GM23248 (cell line): ENCODE measurements around the gene PGA4. TPM values are rescaled to one million over a fixed set of nuclear protein-coding genes. Genes with fewer than 3 reads are reported as not detected.

Source experiments
- DNase-seq: peaks from one replicate; pipeline ENCODE4 v3.0.0-alpha.2; 2015
- H2AFZ ChIP-seq: fragments of 200-600 bp; sonication (generic); 2 replicates; pipeline ENCODE4 v1.6.1; 2016; ENCODE audit warnings: antibody characterized with exemption
- H3F3A ChIP-seq: fragments of 200-600 bp; sonication (generic); 2 replicates; pipeline ENCODE4 v1.6.1; 2016; ENCODE audit warnings: mild to moderate bottlenecking, antibody characterized with exemption, mixed run types; ENCODE audit not compliant: insufficient read depth
- H3K27ac ChIP-seq: fragments of 200-600 bp; sonication (generic); 2 replicates; pipeline ENCODE4 v1.5.1; 2016; ENCODE audit warnings: mild to moderate bottlenecking
- H3K27me3 ChIP-seq: fragments of 200-600 bp; sonication (generic); replicated peaks from 2 replicates; pipeline ENCODE4 v1.6.1; 2016; ENCODE audit warnings: mild to moderate bottlenecking; ENCODE audit not compliant: insufficient read depth
- H3K36me3 ChIP-seq: fragments of 200-600 bp; sonication (generic); 2 replicates; pipeline ENCODE4 v1.6.1; 2016; ENCODE audit warnings: low read depth, mild to moderate bottlenecking
- H3K4me1 ChIP-seq: fragments of 200-600 bp; sonication (generic); 2 replicates; pipeline ENCODE4 v1.6.1; 2016; ENCODE audit warnings: mild to moderate bottlenecking; ENCODE audit not compliant: insufficient read depth
- H3K4me2 ChIP-seq: fragments of 200-600 bp; sonication (generic); one replicate; pipeline ENCODE4 v1.6.1; 2016; ENCODE audit warnings: mild to moderate bottlenecking; ENCODE audit not compliant: unreplicated experiment
- H3K4me3 ChIP-seq: fragments of 200-600 bp; sonication (generic); 2 replicates; pipeline ENCODE4 v1.5.1; 2016; ENCODE audit warnings: mild to moderate bottlenecking
- H3K79me2 ChIP-seq: fragments of 200-600 bp; sonication (generic); 2 replicates; pipeline ENCODE4 v1.6.1; 2016; ENCODE audit warnings: mild to moderate bottlenecking; ENCODE audit not compliant: insufficient read depth
- H3K9ac ChIP-seq: fragments of 200-600 bp; sonication (generic); 2 replicates; pipeline ENCODE4 v1.6.1; 2016; ENCODE audit warnings: mild to moderate bottlenecking
- H3K9me2 ChIP-seq: fragments of 200-600 bp; sonication (generic); 2 replicates; pipeline ENCODE4 v1.6.1; 2016; ENCODE audit warnings: mixed run types, mild to moderate bottlenecking, moderate library complexity; ENCODE audit not compliant: insufficient read depth
- H3K9me3 ChIP-seq: fragments of 200-600 bp; sonication (generic); one replicate; pipeline ENCODE4 v1.6.1; 2017; ENCODE audit warnings: low read depth
- H4K20me1 ChIP-seq: fragments of 200-600 bp; sonication (generic); 2 replicates; pipeline ENCODE4 v1.6.0; 2016; ENCODE audit not compliant: insufficient read depth
- EZH2 ChIP-seq: fragments of 200-600 bp; sonication (generic); IDR thresholded peaks from 2 replicates; pipeline ENCODE4 v1.6.1; 2018; ENCODE audit warnings: antibody characterized with exemption, mild to moderate bottlenecking; ENCODE audit not compliant: insufficient read depth, poor library complexity, severe bottlenecking
- EZH2phosphoT487 ChIP-seq: fragments of 200-600 bp; sonication (generic); IDR thresholded peaks from 2 replicates; pipeline ENCODE4 v1.6.1; 2018; ENCODE audit warnings: antibody characterized with exemption, moderate library complexity, mild to moderate bottlenecking, low read depth; ENCODE audit not compliant: insufficient read depth
- WGBS, 2 experiments: methylation state at CpG; one replicate each; pipeline ENCODE4 v1.1.6; 2015 to 2017; ENCODE audit warnings: low lambda C conversion rate in 2 of 2, low coverage in 1 of 2; ENCODE audit errors: missing lambda C conversion rate in 2 of 2; 5-methylcytosine and 5-hydroxymethylcytosine counted together
- in situ Hi-C: fragments of 300-500 bp; cut with MboI; formaldehyde crosslinking; loops from 2 replicates; pipeline ENCODE4 v1.15.0; 2020
- polyA plus RNA-seq: library from polyadenylated mRNA; unstranded; fragments of >200 nt; fragmentation: Nextera tagmentation; extraction: Ambion mirVana; gene quantifications from 2 replicates; pipeline ENCODE4 v1.2.1, GENCODE V29; 2016
- total RNA-seq: library from RNA; depleted of rRNA; stranded (reverse); fragments of >200 nt; shearing (Covaris generic); gene quantifications from 2 replicates; pipeline ENCODE4 v1.2.3, GENCODE V29; 2014

Gene PGA4
- total and polyA plus RNA-seq, 2 experiments from 2014 or later: 0.31 TPM; not detected in 1

DNA sequence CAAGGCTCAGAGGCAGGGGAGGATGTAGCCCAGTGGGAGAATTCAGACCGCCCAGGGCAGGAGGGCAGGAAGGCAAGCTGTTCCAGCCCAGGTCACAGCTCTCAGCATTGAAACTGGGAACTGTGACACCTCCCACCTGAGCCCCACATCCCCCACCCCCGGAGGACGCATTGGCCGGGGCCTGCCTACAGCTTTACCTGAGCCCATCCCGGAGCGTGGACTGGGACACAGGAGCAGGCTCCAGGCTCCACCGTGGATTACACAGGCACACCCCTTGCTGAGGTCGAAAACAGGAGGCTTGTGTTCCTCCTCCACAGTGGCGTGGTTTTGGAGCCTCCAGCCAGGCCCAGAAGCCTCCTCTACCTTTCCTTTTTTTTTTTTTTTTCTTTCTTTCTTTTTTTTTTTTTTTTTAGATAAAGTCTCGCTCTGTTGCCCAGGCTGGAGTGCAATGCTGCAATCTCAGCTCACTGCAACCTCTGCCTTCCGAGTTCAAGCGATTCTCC is 27.9 kb upstream of the PGA4 start:
- no peak for DNase-seq
- Histone ChIP-seq H3K4me2 (no peak overlapping the region), H3K9me3 (no peaks in the 10 kb centered on the region), H3K9me2 (no peaks in the 10 kb centered on the region), H3K9ac (no peak overlapping the region), H3F3A (no peaks in the 10 kb centered on the region), H3K36me3 (no peaks in the 10 kb centered on the region), H3K27ac (no peak overlapping the region), H3K27me3 (peaks cover 9% of the 10 kb centered on the region), H3K79me2 (no peaks in the 10 kb centered on the region), H2AFZ (no peak overlapping the region), H4K20me1 (no peaks in the 10 kb centered on the region), H3K4me3 (no peak overlapping the region), H3K4me1 (no peaks in the 10 kb centered on the region)
- TF ChIP-seq EZH2phosphoT487 (no peak), EZH2 (no peak)
- WGBS, 2 experiments: 69 to 73% methylated on average over 11 to 12 of the region's 12 CpGs
- in situ Hi-C loops: no loop called here

DNA sequence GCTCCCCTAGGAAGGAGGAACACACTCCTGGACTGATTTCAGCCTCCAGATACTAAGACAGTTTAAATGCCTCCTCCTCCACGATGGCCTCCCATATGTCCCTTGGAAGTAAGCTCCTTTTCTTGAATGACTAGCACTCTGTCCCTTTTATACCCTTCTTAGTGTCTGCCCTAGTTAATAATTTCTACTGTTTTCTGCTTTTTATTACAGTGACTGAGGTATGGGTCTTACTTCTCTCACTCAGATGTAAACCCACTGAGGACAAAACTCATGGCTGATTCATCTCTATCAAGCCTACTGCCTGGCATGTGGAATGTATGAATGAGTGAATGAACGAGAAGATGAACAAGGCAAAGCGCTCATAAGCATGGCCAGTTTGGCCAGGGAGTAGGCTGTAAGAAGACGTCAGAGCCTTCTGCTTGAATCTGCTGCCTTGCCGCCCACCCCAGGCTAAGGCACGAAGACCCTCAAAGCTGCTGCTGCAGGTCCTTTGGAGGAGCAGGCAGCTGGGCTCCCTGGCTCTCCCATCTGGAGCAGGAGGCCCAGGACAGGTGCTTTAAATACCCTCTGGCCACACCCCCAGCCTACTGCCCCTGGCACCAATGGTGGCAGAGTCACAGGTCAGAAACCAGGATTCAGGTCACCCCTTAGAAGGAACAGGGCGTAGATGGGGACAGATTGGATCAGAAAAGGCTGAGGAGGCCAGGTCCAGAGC is 27.0 kb upstream of the PGA4 start:
- in situ Hi-C loops: no loop called here

DNA sequence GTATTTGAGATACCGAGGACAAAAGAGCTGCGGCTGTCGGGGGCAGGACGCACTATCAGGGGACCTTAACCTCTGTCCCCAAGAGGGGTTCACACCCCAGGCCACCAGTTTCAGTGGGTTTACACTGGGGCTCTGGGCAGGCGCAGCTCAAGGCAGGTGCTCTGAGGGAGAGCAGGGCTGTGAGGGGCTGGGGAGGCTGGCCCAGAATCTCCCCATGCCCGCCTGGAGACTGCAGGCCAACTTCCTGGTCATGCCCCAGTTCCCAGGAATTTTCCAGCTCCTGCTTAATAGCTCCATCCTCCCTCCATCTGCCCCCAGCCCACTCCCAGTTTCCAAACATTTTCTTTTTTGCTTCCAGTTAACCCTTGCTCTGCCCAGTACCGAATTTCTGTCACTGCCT is 26.4 kb upstream of the PGA4 start:
- H3K9ac ChIP-seq: no peak overlapping the region
- H3K79me2 ChIP-seq: no peaks in the 10 kb centered on the region
- no peaks in the 10 kb centered on the region for H3F3A ChIP-seq
- H3K9me3 ChIP-seq: no peaks in the 10 kb centered on the region
- in situ Hi-C loops: no loop called here
- WGBS, 2 experiments: 72 to 75% methylated on average over 7 of the region's 7 CpGs
- H3K36me3 ChIP-seq: no peaks in the 10 kb centered on the region
- peaks cover 9% of the 10 kb centered on the region for H3K27me3 ChIP-seq
- TF ChIP-seq EZH2: no peak
- no peak for TF ChIP-seq EZH2phosphoT487
- H3K4me3 ChIP-seq: no peak overlapping the region
- no peaks in the 10 kb centered on the region for H4K20me1 ChIP-seq
- no peaks in the 10 kb centered on the region for H3K9me2 ChIP-seq
- H3K4me2 ChIP-seq: no peak overlapping the region
- DNase-seq: no peak
- H3K27ac ChIP-seq: no peak overlapping the region
- no peak overlapping the region for H2AFZ ChIP-seq
- no peaks in the 10 kb centered on the region for H3K4me1 ChIP-seq

More for the DNA sequence above, 27.0 kb upstream of the PGA4 start:
- TF ChIP-seq EZH2phosphoT487 (no peak), EZH2 (no peak)
- Histone ChIP-seq H3K27ac (no peak overlapping the region), H2AFZ (no peak overlapping the region), H3F3A (no peaks in the 10 kb centered on the region), H3K27me3 (peaks cover 9% of the 10 kb centered on the region), H3K4me1 (no peaks in the 10 kb centered on the region), H3K4me2 (no peak overlapping the region), H4K20me1 (no peaks in the 10 kb centered on the region), H3K36me3 (no peaks in the 10 kb centered on the region), H3K79me2 (no peaks in the 10 kb centered on the region), H3K9me3 (no peaks in the 10 kb centered on the region), H3K4me3 (no peak overlapping the region), H3K9me2 (no peaks in the 10 kb centered on the region), H3K9ac (no peak overlapping the region)
- no peak for DNase-seq
- 32 to 36% methylated on average over 7 of the region's 7 CpGs for WGBS, 2 experiments

DNA sequence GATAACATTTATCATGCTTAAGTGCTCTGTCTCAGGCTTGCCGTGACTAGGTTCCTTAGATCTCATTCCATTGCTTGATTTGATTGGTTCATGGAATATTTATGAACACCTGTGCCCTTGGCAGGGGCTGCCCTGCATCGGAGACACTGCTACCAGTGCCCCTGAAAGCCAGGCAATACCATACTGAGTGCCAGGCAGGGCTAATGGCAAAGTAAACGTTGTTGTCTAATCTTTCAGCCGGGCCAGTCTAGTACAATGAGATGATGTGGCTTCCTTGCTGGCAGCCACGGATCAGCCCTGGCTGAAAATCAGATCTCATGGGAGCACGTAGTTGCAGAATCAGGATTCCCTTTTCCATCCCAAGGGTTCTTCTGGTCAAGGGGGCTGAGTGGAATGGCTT is 23.8 kb upstream of the PGA4 start:
- H3F3A ChIP-seq: no peaks in the 10 kb centered on the region
- no peaks in the 10 kb centered on the region for H3K9me3 ChIP-seq
- H3K27me3 ChIP-seq: peaks cover 24% of the 10 kb centered on the region
- in situ Hi-C loops: no loop called here
- H2AFZ ChIP-seq: no peak overlapping the region
- WGBS, 2 experiments: 22 to 23% methylated on average over 6 of the region's 6 CpGs
- no peak overlapping the region for H3K4me3 ChIP-seq
- DNase-seq: no peak
- no peak overlapping the region for H3K4me2 ChIP-seq
- H3K36me3 ChIP-seq: no peaks in the 10 kb centered on the region
- H3K79me2 ChIP-seq: no peaks in the 10 kb centered on the region
- H3K27ac ChIP-seq: no peak overlapping the region
- H3K4me1 ChIP-seq: no peaks in the 10 kb centered on the region
- no peaks in the 10 kb centered on the region for H4K20me1 ChIP-seq
- TF ChIP-seq EZH2: no peak
- TF ChIP-seq EZH2phosphoT487: no peak
- H3K9ac ChIP-seq: no peak overlapping the region
- H3K9me2 ChIP-seq: no peaks in the 10 kb centered on the region
